HG03060 (cell line): Measurements from ENCODE around the gene CCDC136.

Experiments
- ATAC-seq: cut with Tn5 transposase; IDR thresholded peaks from one replicate; pipeline ENCODE4 v1.9.1; 2021; ENCODE audit warnings: low read depth, moderate number of reproducible peaks; ENCODE audit not compliant: unreplicated experiment

The CCDC136 gene

DNA sequence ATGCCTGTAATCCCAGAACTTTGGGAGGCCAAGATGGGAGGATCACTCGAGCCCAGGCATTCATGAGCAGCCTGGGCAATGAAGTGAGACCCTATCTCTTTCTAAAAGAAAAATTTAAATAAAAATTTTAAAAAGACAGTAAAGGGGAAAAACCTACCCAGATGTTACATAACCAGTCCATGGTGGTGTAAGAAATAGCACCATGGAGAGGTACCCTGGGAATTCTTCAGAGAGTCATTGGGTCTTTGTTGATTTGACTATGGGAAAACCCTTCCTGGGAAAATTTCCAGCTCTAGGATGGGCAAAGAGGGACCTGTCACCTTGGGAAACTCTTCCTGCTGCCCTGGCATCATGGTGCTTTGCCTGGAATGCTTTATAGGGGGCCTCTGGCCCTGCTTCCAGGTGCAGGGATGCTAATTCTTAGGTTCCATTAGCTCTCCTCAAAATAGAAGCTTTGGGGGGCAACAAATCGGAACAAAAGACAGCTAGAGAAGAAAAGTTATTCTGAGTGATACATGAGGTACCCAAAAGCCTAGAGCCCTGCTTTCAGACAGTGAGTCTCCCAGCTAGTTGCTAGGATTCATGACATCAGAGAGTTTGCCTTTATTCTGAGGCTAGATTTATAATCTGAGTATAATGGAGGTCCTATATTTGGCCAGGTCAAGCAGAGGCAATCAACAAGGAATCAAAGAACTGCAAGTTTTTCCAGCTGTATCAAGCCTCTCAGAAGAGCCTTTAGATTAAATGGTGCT, 10.1 kb downstream of the CCDC136 start:
- no peak for ATAC-seq

DNA sequence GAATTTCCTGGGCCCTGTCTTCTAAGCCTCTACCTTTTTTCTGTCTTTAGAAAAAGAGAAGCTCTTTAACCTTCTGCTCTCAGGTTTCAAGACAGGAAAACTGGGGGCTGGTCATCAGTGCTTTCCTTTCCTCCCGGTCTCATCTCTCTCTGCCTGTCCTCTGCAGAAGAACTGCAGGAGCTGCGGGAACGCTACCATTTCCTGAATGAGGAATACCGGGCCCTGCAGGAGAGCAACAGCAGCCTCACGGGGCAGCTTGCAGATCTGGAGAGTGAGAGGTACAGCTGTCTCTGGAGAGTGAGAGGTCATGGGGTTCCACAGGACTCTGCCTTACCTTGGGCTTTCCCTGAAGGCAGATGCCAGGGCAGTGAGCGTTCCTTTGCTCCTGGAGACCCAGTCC, 12.7 kb downstream of the CCDC136 start:
- ATAC-seq = no peak

DNA sequence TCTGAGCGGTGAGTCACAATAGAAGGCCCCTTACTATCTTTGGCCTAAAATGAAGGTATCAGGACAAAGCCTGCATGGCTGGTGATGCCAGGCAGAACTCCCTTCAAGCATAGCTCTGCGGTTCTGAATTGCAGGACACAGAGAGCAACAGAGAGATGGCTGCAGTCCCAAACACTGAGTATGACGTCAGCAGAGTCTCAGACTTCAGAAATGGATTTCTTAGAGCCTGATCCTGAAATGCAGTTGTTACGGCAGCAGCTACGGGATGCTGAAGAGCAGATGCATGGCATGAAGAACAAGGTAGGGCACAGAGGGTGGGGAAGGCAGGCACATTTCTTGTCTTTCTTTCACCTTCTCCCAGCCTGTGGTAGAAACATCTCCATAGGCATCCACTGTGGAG, 13.5 kb downstream of the CCDC136 start:
- ATAC-seq = no peak

DNA sequence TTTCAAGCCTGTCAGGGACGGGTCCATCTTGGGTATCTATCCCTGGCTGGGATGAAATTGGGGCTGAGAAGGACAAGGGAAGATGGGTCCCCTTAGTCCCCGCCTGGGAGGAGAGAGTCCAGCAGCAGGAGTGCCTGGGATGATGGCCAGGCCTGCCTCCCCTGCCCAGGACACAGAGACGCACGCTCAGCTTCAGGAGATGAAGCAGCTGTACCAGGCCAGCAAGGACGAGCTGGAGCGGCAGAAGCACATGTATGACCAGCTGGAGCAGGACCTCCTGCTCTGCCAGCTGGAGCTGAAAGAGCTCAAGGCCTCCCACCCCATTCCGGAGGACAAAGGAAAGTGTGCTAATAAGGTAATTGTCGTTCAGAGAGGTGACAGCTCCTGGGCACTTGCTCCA, 15.4 kb downstream of the CCDC136 start:
- ATAC-seq = no peak

DNA sequence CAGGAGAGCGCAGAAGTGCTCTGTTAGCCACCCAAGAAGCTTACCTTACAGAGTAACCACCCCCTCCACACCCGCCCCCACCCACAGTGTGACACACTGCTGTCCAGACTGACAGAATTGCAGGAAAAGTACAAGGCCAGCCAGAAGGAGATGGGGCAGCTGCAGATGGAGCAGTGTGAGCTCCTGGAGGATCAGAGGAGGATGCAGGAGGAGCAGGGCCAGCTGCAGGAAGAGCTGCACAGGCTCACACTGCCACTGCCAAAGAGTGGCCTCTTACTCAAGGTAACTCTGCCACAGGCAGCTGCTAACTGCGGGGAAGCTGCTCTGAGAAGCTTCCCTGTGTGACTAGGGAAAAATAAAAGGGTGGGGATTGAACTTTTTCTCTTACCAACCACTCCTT, 17.6 kb downstream of the CCDC136 start:
- ATAC-seq = no peak

DNA sequence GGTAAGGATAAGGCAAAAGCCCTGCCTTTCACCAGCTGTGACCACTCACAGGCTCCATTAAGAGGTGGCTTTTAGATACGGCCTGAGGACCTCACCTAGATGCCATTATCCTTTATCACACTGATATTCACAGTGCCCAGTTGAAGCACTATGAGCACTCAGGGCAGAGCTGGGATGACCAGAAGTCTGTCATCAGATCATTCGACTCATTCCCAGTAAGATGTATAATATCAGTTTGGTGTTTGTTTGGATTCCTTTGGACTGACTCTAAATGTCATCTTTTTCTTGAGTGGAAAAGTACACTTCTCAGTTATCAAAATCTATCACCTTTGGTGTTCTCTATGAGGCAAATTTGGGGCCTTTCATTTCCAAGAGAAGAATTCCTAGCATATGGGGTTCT, 18.7 kb downstream of the CCDC136 start:
- no peak for ATAC-seq

DNA sequence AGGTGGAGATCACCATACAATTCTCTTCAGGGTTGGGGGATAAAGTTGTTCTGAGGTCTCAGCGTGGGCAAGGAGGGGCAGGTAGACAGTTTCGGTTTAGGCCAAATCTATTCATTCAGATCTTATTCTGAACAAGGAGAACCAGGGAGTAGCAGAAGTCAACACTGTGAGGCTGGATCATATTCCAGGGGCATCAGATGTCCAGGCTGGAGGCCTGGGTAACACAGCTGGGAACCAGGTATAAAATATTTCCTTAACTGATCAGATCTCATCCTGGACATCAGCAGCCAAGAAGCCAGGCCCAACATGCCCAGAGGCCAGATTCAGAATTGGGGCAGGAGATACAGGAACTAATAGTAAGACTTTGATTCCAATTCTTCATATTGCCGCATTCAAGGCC, 19.2 kb downstream of the CCDC136 start:
- no peak for ATAC-seq

DNA sequence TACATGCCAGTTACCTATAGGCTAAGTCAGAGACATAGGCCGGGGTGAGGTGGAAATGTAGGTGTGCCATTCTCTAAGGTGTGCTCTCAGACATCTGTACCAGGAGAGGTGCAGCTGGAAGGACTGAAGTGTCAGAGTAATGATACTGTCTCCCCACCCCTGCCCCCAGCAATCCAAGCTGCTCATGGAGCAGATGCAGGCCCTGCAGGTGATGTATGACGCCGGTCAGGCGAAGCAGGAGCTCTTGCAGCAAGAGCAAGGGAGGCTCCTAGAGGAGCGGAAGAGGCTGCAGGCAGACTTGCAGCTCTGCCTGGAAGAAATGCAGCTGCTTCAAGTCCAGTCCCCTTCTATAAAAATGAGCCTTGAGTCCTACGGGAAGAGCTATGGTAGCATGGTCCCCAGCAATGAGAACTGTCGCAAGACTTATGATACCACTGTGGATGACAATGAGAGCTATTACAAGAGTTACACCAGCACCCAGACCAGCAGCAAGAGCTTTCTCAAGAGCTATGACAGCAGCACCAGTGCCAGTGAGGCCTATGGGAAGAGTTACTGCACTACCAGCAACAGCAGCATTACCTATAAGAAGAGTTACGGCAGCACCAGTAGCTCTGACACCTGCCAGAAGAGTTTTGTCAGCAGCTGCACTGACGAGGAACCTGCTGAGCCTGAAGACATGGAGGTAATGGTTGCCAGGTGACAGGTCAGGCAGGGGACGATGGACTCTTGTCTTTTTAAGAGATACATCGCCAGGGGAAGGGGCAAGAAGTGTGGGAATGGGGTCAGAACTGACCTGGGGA, 20.1 kb downstream of the CCDC136 start:
- no peak for ATAC-seq

DNA sequence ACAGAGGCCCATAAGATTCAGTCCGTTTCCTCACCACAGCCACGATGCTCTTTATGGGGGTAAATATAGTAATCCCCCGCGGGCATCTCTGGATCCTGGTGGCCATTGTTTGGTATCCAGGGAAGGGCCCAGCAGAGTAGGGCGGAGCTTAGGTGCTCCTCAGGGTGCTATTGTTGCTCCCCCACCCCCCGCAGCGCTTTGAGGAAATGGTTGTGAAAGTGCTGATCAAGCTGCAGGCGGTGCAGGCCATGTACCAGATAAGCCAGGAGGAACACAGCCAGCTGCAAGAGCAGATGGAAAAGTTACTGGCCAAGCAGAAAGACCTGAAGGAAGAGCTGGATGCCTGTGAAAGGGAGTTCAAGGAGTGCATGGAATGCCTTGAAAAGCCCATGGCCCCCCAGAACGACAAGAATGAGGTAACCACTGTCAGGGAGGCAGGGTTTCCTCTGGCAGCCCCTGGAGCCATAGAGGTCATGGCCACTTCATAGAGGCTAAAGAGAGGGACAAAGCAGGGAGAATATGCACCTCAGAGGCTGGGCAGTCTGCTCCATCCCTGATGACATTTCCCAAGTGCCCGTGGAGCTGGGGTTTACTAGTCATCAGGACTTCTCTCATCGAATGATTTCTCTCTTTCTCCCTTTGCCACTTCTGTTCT, 20.9 kb downstream of the CCDC136 start:
- no peak for ATAC-seq

DNA sequence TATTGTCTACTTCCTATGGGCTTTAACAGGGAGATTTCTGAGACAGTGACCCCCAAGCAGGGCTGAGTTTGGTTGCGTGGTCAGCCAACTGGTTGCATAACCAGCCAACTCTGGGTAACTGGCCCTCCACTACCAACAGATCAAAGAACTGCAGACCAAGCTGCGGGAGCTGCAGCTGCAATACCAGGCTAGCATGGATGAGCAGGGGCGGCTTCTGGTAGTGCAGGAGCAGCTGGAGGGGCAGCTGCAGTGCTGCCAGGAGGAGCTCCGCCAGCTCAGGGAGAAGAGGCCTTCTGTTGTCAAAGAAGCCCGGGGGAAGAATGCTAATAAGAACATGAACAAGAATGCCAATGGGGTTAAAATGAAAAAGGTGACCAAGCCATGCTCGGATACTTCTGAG, 22.7 kb downstream of the CCDC136 start:
- no peak for ATAC-seq

DNA sequence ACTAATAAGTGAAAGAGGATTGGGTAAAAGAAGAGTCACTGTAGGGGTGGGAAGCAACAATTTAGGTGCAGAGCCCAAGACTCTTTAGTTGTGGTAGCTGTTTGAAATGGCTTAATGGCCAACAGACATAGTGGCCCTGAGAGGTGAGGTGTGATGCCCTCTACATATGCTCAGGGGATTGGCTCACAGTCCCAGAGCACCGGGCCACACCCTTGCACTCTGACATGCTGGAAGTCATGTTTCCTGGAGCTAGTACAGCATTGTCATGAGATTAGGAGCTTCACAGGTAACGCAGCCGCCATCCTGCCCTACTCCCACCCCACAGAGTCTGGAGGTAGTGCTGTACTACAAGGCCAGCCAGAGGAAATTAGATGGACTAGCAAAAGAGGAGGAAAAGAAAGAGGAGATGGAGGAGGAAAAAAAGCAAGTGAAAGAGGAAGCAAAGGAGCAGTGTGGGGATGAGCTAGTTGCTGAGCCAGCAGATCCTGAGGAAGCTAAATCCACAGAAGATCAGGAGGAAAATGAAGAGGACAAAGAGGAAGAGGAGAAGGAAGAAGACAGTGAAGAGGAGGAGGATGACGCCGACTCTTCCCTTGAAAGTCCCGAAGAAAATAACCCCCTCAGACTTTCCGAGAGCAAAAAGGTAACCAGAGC, 23.6 kb downstream of the CCDC136 start:
- ATAC-seq = no peak

DNA sequence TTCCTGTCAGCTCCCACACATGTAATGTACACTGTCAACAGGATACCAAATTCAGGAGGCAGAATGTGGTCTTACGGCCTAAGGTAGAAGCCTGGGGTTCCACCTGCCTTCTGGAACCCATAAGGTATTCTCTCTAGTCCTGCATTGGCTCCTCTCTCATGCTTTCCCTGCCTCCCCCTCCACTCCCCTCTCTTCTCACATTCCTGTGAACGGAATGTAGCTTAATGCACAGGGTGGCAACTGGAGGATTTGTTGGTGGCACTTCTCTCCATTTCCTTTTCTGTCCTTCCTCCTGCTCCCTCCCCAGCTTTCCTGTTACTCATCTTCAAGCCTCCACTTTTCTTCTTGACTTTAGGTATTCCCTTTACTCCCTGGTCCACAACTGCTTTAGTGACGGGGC, 26.9 kb downstream of the CCDC136 start:
- no peak for ATAC-seq

DNA sequence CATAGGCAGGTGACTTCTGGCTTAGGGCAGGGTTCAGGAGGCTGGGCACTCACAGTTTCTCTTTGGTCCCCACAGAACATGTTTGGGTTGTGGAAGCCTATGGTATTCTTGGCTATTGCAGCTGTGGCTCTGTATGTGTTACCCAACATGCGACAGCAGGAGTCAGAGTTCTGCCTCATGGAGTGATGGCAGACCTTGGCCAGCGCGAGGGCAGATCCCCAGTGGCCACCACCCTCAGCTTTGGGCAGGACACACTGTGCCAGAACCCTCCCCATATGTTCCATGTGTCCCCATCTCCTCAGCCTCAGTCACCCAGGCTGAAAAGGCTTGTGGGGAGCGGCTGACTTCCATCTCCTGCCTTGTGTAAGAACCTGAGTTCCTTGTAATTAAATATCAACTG, 30.0 kb downstream of the CCDC136 start:
- no peak for ATAC-seq

DNA sequence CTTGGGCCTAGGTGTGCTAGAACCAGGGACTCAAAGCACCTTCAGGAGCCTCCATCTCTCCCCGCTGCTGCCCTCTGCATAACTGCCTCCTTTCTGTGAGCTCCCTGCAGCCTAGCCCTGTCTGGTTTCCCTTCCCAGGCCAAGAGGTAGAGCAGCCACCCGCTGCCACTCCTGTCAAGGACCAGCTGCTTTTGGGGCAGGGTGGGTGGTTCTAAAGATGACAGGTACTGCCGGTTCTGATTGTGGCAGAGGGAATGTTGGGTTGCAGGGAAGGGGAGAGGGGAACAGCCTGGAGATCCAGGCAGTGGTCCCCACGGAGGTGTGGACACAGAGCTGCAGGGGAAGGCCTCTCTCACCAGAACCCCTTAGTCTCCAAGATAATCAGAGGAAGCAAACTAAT, 34.7 kb downstream of the CCDC136 start:
- no peak for ATAC-seq

DNA sequence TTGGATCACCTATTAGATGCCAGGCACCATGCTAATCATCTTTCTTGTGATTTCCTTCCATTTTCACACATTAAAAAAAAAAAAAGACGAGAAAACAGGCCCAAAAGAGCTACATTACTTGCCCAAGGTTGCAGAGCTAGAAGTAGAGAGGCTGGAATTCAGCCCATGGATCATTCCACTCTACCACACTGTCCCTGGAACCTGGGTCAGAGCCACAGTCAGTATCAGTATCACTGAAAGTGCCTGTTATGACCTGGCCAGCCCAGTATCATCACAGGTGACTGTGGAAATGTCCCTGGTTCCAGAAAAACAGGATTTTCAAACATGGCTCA, 35.1 kb downstream of the CCDC136 start:
- no peak for ATAC-seq

DNA sequence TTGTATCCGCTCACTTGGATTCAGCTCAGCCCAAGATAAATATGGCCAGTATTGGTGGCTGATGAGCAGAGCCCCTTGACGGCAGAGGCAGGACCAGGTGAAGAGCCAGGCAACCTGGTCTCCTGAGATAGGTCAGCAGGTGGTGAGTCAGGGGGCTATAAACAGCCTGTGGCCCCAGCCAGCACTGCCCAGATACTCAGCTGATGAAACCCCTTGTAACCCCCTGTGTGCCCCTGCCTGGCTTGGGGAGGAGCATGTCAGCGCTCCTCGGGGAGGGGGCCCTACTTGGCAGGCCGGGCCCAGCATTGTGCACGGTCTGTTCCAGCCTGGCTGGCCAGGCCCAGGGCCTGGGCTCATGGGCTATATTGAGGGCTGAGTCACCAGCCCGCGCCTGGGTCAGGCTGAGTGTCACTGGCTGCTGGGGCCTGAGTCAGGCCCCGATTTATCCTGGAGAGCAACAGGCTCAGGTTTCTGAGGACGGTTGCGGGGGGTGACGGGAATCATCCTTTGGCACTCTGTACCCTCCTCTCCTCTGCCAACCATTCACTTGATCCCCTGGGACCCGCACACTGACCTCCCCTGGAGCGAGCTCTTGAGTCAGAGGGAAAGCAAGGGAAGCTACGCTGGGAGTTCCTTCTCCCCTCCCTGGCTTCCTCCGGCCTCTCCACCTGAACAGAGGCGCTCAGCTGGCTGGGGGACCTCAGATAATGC, 35.6 kb downstream of the CCDC136 start:
- no peak for ATAC-seq

DNA sequence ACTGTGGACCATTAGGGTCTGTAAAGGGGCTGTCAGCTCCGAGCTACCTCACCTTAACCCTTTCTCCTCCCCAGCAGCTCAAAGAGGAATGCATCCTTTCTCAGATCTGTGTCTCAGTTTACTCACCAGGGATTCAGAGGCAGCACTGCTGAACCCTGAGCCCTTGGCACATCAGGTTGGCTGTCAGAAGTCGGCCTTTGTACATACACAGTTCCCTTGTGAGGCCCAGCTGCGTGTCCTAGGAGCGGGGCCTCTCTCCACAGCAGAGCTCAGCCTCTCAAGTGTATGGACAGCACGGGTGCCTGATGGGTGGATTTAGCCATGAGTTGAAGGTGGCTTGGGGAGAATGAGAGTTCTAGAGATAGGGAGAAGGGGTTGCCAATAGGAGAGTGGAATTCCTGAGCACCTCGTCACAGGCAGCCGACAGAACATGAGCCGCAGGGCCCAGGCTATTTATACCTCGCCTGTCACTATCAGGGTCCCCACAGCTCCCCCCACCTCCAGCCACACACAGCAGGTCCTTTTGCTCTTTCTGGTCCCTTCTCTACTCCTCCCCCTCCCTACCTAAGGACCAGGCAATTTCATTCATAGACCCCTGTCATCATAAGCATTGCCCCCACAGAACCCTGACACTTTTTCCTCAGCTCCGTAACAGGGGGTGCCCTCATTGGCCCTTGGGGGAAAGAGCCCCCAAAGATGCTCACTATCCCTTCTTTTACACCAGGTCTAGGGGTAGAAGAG, 36.4 kb downstream of the CCDC136 start:
- no peak for ATAC-seq

DNA sequence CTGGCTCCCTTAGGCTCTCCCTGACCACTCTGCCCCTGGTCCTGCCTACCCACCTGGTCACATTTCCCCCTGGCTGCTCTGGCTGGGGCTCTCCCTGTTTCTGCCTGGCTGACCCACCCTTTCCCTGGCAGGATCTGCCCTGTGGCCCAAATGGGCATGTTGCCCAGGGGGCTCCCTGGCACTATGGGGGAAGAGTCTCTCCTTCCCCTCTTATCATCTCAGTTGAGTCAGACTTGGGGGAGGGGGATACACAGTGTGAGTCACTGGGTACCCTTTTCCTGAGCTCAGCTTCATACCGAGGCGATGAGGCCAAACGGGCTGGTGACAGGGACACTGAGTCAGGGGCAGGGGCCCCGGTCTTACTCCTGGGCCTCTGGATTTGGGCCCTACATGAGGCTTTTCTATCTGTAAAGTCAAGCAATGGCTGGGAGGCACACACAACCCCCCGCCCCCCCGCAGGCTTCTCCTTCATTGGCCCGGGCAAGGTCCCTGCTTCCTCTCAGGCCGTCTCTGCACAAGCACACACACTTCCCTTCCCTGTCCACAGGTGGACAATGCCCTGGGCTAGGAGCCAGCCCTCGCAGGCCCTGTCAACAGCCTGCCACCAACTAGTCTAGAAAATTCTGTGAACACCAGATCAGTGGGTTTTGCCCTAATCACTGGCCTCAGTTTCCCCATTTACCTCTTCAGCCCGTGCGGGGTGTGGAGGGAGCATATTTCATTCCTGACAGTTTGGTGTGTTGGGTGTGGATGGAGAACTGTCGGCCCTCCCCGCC, 37.8 kb downstream of the CCDC136 start:
- no peak for ATAC-seq
